Measurements from ENCODE around the gene PUDP.

PUDP gene

GRCh38 chrX:7147413-7147977 lies 458 bp downstream of the PUDP start, which contains the start of gene STS:
Gene STS (plus strand): TSS chrX:7147712. CDS start chrX:7253200, 105,488 bp downstream.
- in situ Hi-C loops (cut with HindIII; ENCODE audit: low sequenced_read_pairs) = no loop called here

- in situ Hi-C loops (cut with HindIII; ENCODE audit: low sequenced_read_pairs) = no loop called here
These were observed 1.1 kb downstream of the PUDP start for GRCh38 chrX:7146703-7147412.

GRCh38 chrX:7146020-7146702 lies 1.8 kb downstream of the PUDP start:
- in situ Hi-C loops (cut with HindIII; ENCODE audit: low sequenced_read_pairs) = no loop called here

GRCh38 chrX:7145454-7145853 lies 2.5 kb downstream of the PUDP start:
- in situ Hi-C loops (cut with HindIII; ENCODE audit: low sequenced_read_pairs) = no loop called here

GRCh38 chrX:7143941-7144525 lies 3.9 kb downstream of the PUDP start:
- in situ Hi-C loops (cut with HindIII; ENCODE audit: low sequenced_read_pairs) = no loop called here

GRCh38 chrX:7143076-7143475 lies 4.9 kb downstream of the PUDP start:
- in situ Hi-C loops (cut with HindIII; ENCODE audit: low sequenced_read_pairs) = no loop called here

GRCh38 chrX:7139202-7140081 lies 8.5 kb downstream of the PUDP start:
- in situ Hi-C loops (cut with HindIII; ENCODE audit: low sequenced_read_pairs) = no loop called here

- in situ Hi-C loops (cut with HindIII; ENCODE audit: low sequenced_read_pairs) = no loop called here
These were observed 13.0 kb downstream of the PUDP start for GRCh38 chrX:7134981-7135380.

GRCh38 chrX:7133050-7133440 lies 14.9 kb downstream of the PUDP start:
- in situ Hi-C loops (cut with HindIII; ENCODE audit: low sequenced_read_pairs) = no loop called here

- in situ Hi-C loops (cut with HindIII; ENCODE audit: low sequenced_read_pairs) = no loop called here
These were observed 15.5 kb downstream of the PUDP start for GRCh38 chrX:7132335-7133049.

- in situ Hi-C loops (cut with HindIII; ENCODE audit: low sequenced_read_pairs) = no loop called here
These were observed 16.3 kb downstream of the PUDP start for GRCh38 chrX:7131621-7132020.

- in situ Hi-C loops (cut with HindIII; ENCODE audit: low sequenced_read_pairs) = no loop called here
These were observed 20.9 kb downstream of the PUDP start for GRCh38 chrX:7127056-7127455.

- in situ Hi-C loops (cut with HindIII; ENCODE audit: low sequenced_read_pairs) = no loop called here
These were observed 27.1 kb downstream of the PUDP start for GRCh38 chrX:7120878-7121219.

- in situ Hi-C loops (cut with HindIII; ENCODE audit: low sequenced_read_pairs) = no loop called here
These were observed 27.7 kb downstream of the PUDP start for GRCh38 chrX:7119950-7120877.

GRCh38 chrX:7117587-7117986 lies 30.4 kb downstream of the PUDP start:
- in situ Hi-C loops (cut with HindIII; ENCODE audit: low sequenced_read_pairs) = no loop called here

- in situ Hi-C loops (cut with HindIII; ENCODE audit: low sequenced_read_pairs) = no loop called here
These were observed 31.9 kb downstream of the PUDP start for GRCh38 chrX:7116081-7116480.

- in situ Hi-C loops (cut with HindIII; ENCODE audit: low sequenced_read_pairs) = no loop called here
These were observed 32.4 kb downstream of the PUDP start for GRCh38 chrX:7115557-7115956.

- in situ Hi-C loops (cut with HindIII; ENCODE audit: low sequenced_read_pairs) = no loop called here
These were observed 35.9 kb downstream of the PUDP start for GRCh38 chrX:7112071-7112470.

GRCh38 chrX:7111518-7111917 lies 36.4 kb downstream of the PUDP start:
- in situ Hi-C loops (cut with HindIII; ENCODE audit: low sequenced_read_pairs) = no loop called here

All from endothelial cell of hepatic sinusoid (primary cell).